Neural progenitor cell (in vitro differentiated cells): ENCODE data around the gene LMAN1L.

Experiments used
- EZH2phosphoT487 ChIP-seq: fragments of 200-600 bp; sonication (generic); IDR thresholded peaks from 2 replicates; pipeline ENCODE4 v1.6.1; 2017; ENCODE audit warnings: antibody characterized with exemption
- TF ChIP-seq, protein P1 (sequence below): fragments of 200-600 bp; sonication (generic); IDR thresholded peaks from 2 replicates; pipeline ENCODE4 v1.5.1; 2017; ENCODE audit warnings: antibody characterized with exemption, mild to moderate bottlenecking

DNA sequence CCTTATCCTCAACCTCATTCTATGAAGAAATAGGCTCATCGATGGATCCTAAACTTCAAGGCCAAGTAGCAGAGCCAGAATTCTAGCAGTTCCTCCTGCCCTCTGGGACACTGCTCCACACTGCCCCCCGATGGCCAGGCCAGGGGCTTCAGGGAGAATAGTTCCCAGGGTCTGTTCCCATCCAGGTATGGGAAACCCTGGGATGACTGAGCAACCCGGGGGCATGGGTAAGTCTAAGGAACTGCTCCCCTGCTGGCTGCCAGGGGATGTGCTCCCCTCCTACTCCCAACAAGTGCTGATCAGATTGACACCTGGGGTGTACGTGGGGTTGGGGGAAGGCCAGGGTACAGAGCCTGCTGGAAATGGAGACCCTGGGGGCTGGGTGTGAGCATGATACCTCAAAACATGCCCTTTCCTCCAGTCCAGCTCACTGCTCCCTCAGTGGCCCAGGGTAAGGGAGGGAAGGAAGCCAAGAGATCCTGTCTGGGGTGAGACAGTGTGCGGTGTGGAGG lies 22.7 kb downstream of the LMAN1L start:
- TF ChIP-seq, protein P1, sequence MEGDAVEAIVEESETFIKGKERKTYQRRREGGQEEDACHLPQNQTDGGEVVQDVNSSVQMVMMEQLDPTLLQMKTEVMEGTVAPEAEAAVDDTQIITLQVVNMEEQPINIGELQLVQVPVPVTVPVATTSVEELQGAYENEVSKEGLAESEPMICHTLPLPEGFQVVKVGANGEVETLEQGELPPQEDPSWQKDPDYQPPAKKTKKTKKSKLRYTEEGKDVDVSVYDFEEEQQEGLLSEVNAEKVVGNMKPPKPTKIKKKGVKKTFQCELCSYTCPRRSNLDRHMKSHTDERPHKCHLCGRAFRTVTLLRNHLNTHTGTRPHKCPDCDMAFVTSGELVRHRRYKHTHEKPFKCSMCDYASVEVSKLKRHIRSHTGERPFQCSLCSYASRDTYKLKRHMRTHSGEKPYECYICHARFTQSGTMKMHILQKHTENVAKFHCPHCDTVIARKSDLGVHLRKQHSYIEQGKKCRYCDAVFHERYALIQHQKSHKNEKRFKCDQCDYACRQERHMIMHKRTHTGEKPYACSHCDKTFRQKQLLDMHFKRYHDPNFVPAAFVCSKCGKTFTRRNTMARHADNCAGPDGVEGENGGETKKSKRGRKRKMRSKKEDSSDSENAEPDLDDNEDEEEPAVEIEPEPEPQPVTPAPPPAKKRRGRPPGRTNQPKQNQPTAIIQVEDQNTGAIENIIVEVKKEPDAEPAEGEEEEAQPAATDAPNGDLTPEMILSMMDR: peak; percentile 90
- no peak for TF ChIP-seq EZH2phosphoT487
